ENCODE data around the gene TRIM41. TPM values are rescaled to one million over a fixed set of nuclear protein-coding genes. Genes with fewer than 3 reads are reported as not detected.

Gene TRIM41
- total and polyA plus RNA-seq, 2 of the 13 experiments (the other 11 are each of a cell fraction or from before 2014, with no cell fraction given): 10.2 to 16.7 TPM

GRCh38 chr5:181187500-181188213 is 35.4 kb upstream of the TRIM41 start (continued):
- TF ChIP-seq ZNF800 (CRISPR knock-in tag; IDR thresholded peaks at IDR 0.05) (0 out of 2 replicates have a peak, but pooled peaks have one; percentile 43), MAX (IDR thresholded peaks at IDR 0.05) (peak; percentile 46), ZNF775 (CRISPR knock-in tag; IDR thresholded peaks at IDR 0.05; ENCODE audit: borderline replicate concordance) (0 out of 2 replicates have a peak, but pooled peaks have one; percentile 69), ZNF609 (CRISPR knock-in tag; IDR thresholded peaks at IDR 0.05; ENCODE audit: borderline replicate concordance) (peak; percentile 24; the same call in 1 of the 2 replicates), PRMT3 (CRISPR knock-in tag; IDR thresholded peaks at IDR 0.05; ENCODE audit: borderline replicate concordance, low read depth) (peak; percentile 77; the same call in 1 of the 2 replicates), ZNF792 (CRISPR knock-in tag; IDR thresholded peaks at IDR 0.05) (peak; percentile 59; the same call in 1 of the 2 replicates), FOXO1 (CRISPR knock-in tag; IDR thresholded peaks at IDR 0.05) (peak; percentile 51; the same call in 1 of the 2 replicates), HNRNPH1 (optimal IDR thresholded peaks at IDR 0.05; ENCODE audit: low read depth, low read length) (no peak), FOXA1 (IDR thresholded peaks at IDR 0.05) (no peak), FOXA1 (CRISPR knock-in tag; IDR thresholded peaks at IDR 0.05) (peak; percentile 58), MNT (IDR thresholded peaks at IDR 0.05) (no peak), HNRNPL (IDR thresholded peaks at IDR 0.05; ENCODE audit: low read depth, low read length) (no peak), IRF9 (CRISPR knock-in tag; IDR thresholded peaks at IDR 0.05; ENCODE audit: borderline replicate concordance) (no peak), TIGD3 (CRISPR knock-in tag; IDR thresholded peaks at IDR 0.05; ENCODE audit: borderline replicate concordance) (0 out of 2 replicates have a peak, but pooled peaks have one; percentile 59), HHEX (CRISPR knock-in tag; IDR thresholded peaks at IDR 0.05) (no peak), HCFC1 (IDR thresholded peaks at IDR 0.05; ENCODE audit: low read depth, low read length) (no peak)
